ENCODE measurements around the gene TDRD10.
"Not testable (repeated sequence)": the region's sequence is repeated elsewhere in the genome, so short reads cannot be mapped to it uniquely, and the experiment has no call there.

Gene TDRD10

GRCh38 chr1:154479764-154480421 is 22.1 kb upstream of the TDRD10 start:
- peak; percentile 69 for DNase-seq

GRCh38 chr1:154481053-154481452 is 21.0 kb upstream of the TDRD10 start:
- DNase-seq, result no peak

- DNase-seq, result no peak
These were observed 17.8 kb upstream of the TDRD10 start for GRCh38 chr1:154483941-154484803.

- DNase-seq, result no peak
These were observed 16.9 kb upstream of the TDRD10 start for GRCh38 chr1:154485106-154485505.

- DNase-seq, result no peak
These were observed 16.0 kb upstream of the TDRD10 start for GRCh38 chr1:154485910-154486496.

- not testable (repeated sequence) for DNase-seq
These were observed 15.3 kb upstream of the TDRD10 start for GRCh38 chr1:154486756-154487155.

GRCh38 chr1:154488922-154489321 is 13.1 kb upstream of the TDRD10 start:
- no peak for DNase-seq

- DNase-seq, result no peak
These were observed 12.2 kb upstream of the TDRD10 start for GRCh38 chr1:154489695-154490274.

- no peak for DNase-seq
These were observed 11.7 kb upstream of the TDRD10 start for GRCh38 chr1:154490317-154490716.

- no peak for DNase-seq
These were observed 9.9 kb upstream of the TDRD10 start for GRCh38 chr1:154492115-154492514.

GRCh38 chr1:154493276-154493675 is 8.7 kb upstream of the TDRD10 start:
- DNase-seq, result no peak

GRCh38 chr1:154495496-154496273 is 6.3 kb upstream of the TDRD10 start:
- no peak for DNase-seq

GRCh38 chr1:154496383-154496782 is 5.6 kb upstream of the TDRD10 start:
- DNase-seq, result no peak

GRCh38 chr1:154497026-154497806 is 4.8 kb upstream of the TDRD10 start:
- DNase-seq, result no peak

- no peak for DNase-seq
These were observed 2.6 kb upstream of the TDRD10 start for GRCh38 chr1:154499446-154499845.

- no peak for DNase-seq
These were observed 1.5 kb upstream of the TDRD10 start for GRCh38 chr1:154500533-154500932.

- DNase-seq, result no peak
These were observed 475 bp upstream of the TDRD10 start for GRCh38 chr1:154501423-154502065.

GRCh38 chr1:154502744-154503115 is 711 bp downstream of the TDRD10 start:
- no peak for DNase-seq

GRCh38 chr1:154503898-154504297 is 1.9 kb downstream of the TDRD10 start:
- no peak for DNase-seq

GRCh38 chr1:154512760-154513159 is 10.7 kb downstream of the TDRD10 start:
- no peak for DNase-seq

GRCh38 chr1:154514066-154514553 is 12.1 kb downstream of the TDRD10 start:
- no peak for DNase-seq

All from NCI-H187 treated with DMSO at 0.1 percent for 48 hours (cell line).